ENCODE results near the gene MME.
"Not testable (repeated sequence)": the region's sequence is repeated elsewhere in the genome, so short reads cannot be mapped to it uniquely, and the experiment has no call there.

Gene MME

DNA sequence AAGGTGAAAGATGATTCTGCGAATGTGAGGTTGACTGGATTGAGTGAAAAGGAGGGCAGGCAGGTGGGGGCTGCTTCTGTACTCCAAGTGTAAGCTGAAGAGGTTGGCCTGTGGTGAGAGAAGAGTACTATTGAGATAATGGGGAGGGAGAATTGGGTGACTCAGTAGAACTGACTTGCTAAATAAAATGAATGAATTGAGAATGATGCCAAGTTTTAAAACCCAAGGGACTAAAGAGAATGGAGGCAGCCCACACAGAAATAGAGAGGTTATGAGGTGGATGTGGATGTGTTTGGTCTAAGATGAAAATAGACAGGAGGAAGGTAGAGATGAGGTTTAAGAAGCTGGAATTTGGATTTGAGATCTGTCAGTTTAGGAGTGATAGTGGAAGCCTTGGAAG, 5.9 kb downstream of the MME start:
- DNase-seq, result no peak

DNA sequence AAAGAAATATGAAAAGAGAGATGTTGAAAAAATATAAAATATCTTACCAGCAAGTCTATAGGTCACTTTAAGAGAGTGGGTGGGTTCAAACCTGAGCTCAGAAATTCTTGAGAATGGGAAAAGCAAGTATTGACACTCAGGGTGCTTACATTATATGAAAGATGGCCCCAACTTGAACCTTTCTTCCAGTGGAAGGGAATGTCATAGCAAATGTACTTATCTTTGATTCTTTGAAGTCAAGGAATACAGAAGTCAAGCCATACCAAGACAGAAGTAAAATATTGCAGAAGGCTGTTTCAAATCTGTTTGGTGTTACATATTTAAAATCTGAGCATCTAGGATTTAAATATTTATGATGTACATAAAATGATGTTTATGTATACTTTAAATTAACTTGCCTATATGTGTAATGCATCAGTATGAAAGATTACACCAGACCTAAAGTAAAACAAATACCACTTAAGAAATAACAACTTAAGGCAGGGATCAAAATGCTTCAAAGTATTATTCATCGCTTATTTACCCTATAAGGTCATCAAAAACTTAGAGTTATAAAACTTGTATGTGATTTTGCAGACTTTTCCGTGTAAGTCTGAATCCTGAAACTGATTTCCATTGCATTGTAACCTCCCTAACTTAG, 8.7 kb downstream of the MME start:
- DNase-seq, result no peak

- DNase-seq, result no peak
Measured at GRCh38 chr3:155089495-155089894, 9.4 kb downstream of the MME start.

DNA sequence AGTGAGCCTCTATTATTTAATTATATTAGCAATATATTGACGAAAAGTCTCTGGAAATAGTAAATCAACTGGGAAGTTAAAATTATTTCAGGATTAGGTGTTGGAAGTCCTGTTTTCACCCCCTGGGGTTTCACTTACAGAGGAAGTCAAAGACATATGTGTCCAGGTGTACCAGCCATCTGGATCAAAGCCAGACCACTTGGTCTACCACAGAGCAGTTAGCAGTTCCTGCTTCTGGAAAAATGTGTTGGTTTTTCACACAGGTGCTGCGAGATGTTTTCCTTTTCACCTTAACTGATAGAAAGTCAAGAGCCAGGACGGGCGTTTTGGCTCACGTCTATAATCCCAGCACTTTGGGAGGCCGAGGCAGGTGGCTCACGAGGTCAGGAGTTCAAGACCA, 13.1 kb downstream of the MME start:
- no peak for DNase-seq

DNA sequence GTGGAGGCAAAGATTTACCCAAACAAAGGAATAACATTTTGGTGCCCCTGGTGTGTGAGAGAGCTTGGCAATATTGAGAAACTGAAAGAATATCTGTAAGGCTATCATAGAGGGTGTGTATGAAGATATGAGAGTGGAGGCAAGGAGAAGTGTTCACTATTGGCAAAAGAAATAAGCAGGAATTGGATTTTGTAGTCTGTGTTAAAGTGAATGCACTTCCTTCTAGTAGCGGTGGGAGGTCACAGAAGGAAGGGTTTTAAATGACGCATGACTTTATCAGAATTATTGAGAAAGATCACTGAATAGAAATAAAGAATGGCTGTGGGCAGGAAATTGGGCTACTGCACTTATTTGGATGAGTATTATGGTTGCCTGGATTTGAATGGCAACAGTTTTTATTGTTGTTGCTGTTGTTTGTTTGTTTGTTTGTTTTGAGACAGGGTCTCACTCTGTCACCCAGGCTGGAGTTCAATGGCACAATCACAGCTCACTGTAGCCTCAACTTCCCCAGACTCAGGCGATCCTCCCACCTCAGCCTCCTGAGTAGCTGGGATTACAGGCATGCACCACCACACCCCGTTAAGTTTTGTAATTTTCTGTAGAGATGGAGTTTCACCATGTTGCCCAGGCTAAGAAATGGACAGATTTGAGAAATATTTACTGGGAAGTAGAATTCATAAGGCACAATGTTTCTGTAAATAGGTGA, 16.3 kb downstream of the MME start:
- DNase-seq, result no peak

GRCh38 chr3:155097009-155097349, 16.9 kb downstream of the MME start:
- no peak for DNase-seq

GRCh38 chr3:155101398-155101797, 21.3 kb downstream of the MME start:
- no peak for DNase-seq

DNA sequence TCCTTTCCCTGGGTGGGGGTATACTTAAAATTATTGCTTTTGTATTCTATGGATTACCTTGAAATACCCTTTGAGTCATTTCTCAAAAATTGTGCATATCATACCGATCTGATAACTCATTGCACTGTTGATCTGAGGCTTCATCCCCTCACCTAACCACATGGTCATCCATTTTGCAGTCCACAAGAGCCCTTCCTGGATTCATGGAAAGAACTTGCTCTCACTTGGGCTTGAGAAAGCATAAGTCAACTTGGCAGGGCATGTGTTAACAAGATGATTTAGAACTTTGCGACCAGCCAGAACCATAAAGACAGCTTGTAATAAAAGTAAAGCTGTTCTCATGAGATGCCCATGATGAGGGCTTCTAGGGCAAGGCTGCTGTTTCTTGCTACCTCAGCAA, 22.2 kb downstream of the MME start:
- DNase-seq, result no peak

DNA sequence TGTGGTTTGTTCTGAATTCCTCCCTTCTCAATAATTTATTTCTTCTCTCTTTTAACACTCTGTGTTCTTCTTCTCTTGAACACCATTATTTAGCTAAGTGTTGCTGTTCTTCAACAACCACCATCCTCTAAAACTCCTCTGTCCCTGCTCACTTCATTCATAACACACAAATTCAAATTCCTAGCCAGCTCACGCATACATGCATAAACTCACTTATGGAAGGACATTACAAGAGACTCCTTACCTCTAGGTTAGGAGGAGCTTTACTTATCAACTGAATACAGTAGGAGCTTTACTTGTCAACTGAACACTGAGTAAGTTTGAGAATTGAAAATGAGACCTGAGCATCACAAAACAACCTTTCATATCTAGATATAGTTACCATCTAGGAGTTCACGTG, 23.6 kb downstream of the MME start:
- no peak for DNase-seq

DNA sequence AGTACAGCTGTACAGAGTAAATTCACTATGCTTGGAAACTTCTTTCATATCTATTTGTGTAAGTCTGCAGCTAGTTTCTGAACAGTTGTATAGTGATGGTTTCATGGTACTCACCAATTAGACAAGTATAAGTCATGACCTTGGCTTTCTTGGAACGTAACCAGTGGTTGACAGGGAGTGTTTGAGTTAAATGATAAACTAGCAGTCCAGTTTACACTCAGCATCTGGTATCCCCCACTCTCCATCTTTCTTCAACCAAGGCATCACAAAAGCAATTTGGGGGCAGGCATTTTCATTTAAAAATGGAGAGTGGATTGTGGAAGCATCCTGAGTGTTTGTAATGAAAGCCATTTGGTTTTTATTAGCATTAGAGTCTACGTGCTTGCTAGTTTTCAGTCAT, 26.0 kb downstream of the MME start:
- no peak for DNase-seq

DNA sequence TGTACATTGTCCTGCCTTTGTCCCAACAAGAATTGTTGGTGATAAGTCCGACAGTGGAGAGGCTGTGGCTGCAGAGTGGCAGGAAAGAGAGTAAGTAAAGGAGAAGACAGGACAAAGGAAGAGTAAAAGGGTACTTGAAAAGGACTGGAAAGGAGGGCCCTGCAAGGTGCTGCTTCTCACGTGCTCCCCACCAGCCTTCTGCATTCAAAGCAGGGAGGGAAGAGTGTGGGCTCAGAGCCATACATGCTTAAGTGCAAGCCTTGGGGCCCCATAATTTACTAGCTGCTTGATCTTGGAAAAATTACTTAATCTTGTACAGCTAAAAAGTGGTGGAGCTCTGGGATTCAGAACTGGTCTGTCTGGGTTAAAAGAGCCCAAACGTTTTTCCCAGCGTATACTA, 29.9 kb downstream of the MME start:
- no peak for DNase-seq

DNA sequence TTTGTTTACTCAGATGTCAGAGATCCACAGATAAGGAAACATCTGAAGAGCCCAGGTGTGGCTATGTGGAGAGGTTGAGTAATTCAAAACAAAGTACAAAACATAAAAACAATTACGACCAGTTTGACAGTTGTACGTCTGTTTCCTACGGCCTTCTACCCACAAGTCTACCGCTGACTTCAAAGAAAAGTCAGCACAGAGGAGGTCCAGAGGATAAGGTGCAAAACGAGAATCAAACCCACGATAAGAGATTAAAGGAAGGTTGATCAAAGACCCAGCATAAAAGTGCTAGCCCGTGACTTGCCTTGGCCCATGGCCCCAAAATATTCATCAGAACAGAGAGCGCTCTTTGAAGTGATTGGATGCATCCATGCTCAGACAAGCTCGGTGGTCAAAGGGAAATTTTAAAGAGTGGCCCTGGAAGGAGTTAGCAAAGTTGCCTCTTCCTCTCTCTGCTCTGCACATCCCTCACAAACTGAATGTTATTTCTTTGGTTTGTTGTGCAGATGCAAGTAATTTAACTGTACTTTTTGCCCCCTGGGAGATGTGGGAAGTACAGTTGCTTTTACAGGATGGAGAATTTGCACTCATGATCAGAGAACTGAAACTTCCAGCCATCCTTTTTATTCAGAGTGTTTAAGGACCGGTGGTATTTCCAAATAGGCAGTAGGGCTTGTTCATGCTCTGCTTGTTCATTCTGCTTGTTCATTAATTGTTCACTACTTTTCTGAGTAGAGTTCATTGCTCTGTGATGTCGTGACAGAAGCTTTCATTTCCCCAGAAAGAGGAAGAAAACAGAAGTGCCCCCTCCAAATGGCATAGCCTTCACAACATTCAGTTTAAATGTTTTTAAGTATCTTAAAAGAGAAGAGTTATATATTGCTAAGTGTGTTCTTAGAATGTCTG, 31.1 kb downstream of the MME start:
- DNase-seq, result no peak

GRCh38 chr3:155111971-155112370, 31.9 kb downstream of the MME start:
- no peak for DNase-seq

GRCh38 chr3:155112661-155113389, 32.7 kb downstream of the MME start:
- DNase-seq, result no peak

GRCh38 chr3:155124745-155125144, 44.6 kb downstream of the MME start:
- not testable (repeated sequence) for DNase-seq

- no peak for DNase-seq
Measured at GRCh38 chr3:155129396-155129795, 49.3 kb downstream of the MME start.

DNA sequence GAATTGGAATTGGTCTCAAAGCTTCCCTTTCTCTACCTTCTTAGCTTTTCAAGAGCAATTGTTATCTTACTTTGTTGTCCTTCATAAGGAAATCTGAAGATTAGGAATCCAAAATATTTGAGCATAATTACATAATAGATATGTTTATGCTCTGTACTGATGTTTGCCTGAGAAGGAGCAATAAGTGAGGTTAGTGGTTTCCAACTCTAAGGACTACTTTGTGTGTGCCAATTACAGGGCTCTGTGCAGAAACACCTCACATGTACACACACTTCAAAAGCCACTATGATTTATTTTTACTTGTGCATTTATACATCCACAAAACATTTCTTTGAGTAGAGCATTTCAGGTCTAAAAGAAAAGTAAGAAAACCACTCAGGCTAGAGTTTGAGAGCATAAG, 49.9 kb downstream of the MME start:
- DNase-seq, result no peak

- DNase-seq, result no peak
Measured at GRCh38 chr3:155131104-155131503, 51.0 kb downstream of the MME start.

DNA sequence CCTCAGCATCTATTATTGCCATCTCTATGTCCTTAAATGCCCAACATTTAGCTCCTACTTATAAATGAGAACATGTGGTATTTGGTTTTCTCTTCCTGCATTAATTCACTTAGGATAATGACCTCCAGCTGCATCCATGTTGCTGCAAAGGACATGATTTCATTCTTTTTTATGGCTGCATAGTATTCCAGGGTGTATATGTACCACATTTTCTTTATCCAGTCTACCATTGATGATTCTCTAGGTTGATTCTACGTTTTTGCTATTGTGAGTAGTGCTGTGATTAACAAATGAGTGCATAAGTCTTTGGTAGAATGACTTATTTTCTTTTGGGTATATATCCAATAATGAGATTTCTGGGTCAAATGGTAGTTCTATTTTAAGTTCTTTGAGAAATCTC, 54.2 kb downstream of the MME start:
- DNase-seq, result not testable (repeated sequence)

DNA sequence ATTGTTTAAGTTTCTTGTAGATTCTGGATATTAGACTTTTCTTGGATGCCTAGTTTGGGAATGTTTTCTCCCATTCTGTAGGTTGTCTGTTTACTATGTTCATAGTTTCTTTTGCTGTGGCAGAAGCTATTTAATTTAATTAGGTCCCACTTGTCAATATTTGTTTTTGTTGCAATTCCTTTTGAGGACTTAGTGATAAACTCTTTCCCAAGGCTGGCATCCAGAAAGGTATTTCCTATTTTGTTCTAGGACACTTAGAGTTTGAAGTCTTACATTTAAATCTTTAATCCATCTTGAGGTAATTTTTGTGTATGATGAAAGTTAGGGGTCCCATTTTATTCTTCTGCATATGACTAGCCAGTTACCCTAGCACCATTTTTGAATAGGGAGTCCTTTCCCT, 54.9 kb downstream of the MME start:
- DNase-seq, result no peak

DNA sequence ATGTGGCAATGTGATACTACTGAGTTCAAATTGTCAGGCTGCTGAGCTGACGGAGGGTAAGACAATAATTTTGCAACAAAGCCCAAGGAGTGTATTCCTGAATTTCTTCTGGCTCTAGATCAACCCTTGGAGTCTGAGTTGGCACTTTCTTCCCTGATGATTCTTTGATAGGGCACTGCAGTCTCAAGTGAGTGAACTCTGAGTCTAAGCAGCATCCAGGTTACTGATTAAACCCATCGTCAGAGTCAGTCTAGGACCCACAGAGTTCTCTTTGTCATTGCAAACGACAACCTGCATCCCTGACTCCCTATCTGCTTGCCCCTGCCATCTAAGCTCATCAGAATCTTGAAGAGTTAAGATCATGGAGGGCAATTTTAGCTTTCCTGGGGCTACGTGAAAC, 58.6 kb downstream of the MME start:
- no peak for DNase-seq

DNA sequence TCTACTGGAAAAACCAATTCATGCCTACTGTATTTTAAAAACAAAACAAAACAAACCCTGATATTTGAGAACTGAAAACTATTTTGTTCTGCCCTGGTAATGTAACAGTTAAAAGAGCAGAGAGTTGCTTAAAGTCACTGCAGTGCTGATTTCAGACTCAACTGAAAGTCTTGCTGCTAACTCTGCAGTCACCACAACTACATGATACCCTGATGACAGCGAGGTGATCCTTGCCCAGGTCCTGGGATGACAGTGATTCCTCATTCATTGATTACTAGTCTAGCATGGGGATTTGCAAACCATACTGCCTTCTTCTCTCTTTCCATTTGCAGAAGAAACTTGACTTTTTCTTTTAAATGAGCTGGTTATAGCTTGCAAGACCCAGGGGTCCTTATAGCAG, 67.5 kb downstream of the MME start:
- no peak for DNase-seq

DNA sequence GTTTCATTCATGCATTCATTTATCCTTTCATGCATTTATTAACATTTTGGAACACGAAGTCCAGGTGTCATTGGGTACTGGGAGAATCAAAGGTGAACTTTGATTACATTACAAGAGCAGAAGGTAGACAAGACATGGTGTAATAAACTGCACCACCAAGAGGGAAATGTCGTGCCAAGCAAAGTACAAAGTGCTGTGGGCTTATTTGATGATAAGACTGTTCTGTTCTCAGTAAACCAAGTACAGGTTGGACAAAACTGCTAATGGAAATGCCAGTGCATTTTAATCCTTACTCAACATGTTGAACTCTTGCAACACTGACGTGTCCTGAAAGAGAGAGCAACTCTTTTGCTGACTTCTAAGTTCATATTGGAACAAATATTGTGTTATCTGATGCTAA, 69.4 kb downstream of the MME start:
- DNase-seq, result no peak

Data from SIG-M5 (cell line).